Stomach (tissue), 4 donors: Measurements from ENCODE around the gene TSLP.

Experiments used
- CTCF ChIP-seq, 7 experiments: fragments of 450-650 bp in 4 of 7; fragments of 200-600 bp in 3 of 7; sonication (generic) in 3 of 7; IDR thresholded peaks; one replicate each; pipeline ENCODE4 v1.5.1; 2016 to 2019; ENCODE audit warnings: antibody characterized with exemption in 7 of 7, control low read depth in 2 of 7, mild to moderate bottlenecking in 1 of 7
- EP300 ChIP-seq: sonication (generic); formaldehyde crosslinking; IDR thresholded peaks from one replicate; pipeline ENCODE4 v1.6.1; 2017; ENCODE audit warnings: antibody characterized with exemption

GRCh38 chr5:111070272-111071134 is 1.0 kb upstream of the TSLP start:
- TF ChIP-seq EP300 (no peak), CTCF (IDR thresholded peaks at IDR 0.05) (no peak)
